GM12878 (cell line): Measurements from ENCODE around the gene CHRM2. TPM values are rescaled to one million over a fixed set of nuclear protein-coding genes. Genes with fewer than 3 reads are reported as not detected.

Experiments used
- ATAC-seq: fragments of 200-7000 bp; cut with Tn5 transposase; 3 replicates; pipeline ENCODE4 v1.9.1; 2020; ENCODE audit warnings: mild to moderate bottlenecking, moderate library complexity
- BruUV-seq: library from RNA; stranded (reverse); fragments of 400-500 nt; replicated peaks from 2 replicates; lab custom pipeline; 2021; lab: Mats Ljungman, UMichigan
- CTCF ChIA-PET: fragments of 300-600 bp; sonication (Branson Sonifier 250); formaldehyde crosslinking; extraction: SDS; loops from one replicate; lab custom pipeline; 2021; ENCODE audit warnings: inconsistent platforms; lab: Yijun Ruan, JAX
- POLR2A ChIA-PET: fragments of 350-600 bp; formaldehyde crosslinking; extraction: SDS; loops from one replicate; lab custom pipeline; 2021; ENCODE audit warnings: inconsistent platforms; lab: Charles Lee
- RAD21 ChIA-PET: fragments of 300-600 bp; sonication (Branson Sonifier 250); formaldehyde crosslinking; loops from one replicate; lab custom pipeline; 2023; ENCODE audit warnings: antibody characterized with exemption; ENCODE audit not compliant: unreplicated experiment; lab: Charles Lee
- SMC1A ChIA-PET: fragments of 300-600 bp; sonication (Branson Sonifier 250); formaldehyde crosslinking; loops from one replicate; lab custom pipeline; 2023; ENCODE audit not compliant: unreplicated experiment, uncharacterized antibody; lab: Charles Lee
- DNase-seq: peaks from one replicate; pipeline ENCODE4 v3.0.0-alpha.2; 2011; ENCODE audit warnings: low read depth, low spot score
- FAIRE-seq: peaks from 3 replicates; lab custom pipeline; 2011; peaks lifted over from hg19 to GRCh38; lab: Jason Lieb, UNC
- H2AFZ ChIP-seq: 2 replicates; pipeline ENCODE4 v1.6.0; 2011; ENCODE audit warnings: low read depth, low read length, control low read depth; ENCODE audit not compliant: control insufficient read depth
- H3K27ac ChIP-seq: 2 replicates; pipeline ENCODE4 v1.5.1; 2011; ENCODE audit warnings: control low read depth; ENCODE audit not compliant: control insufficient read depth, insufficient read depth
- H3K27me3 ChIP-seq, 2 experiments: replicated peaks in 1 of 2; 2 replicates each; pipeline versions ENCODE4 v1.6.0 to v1.6.1; 2011; ENCODE audit warnings: low read length in 1 of 2; ENCODE audit not compliant: control insufficient read depth in 2 of 2, insufficient read depth in 2 of 2
- H3K36me3 ChIP-seq, 2 experiments: 2 replicates each; pipeline ENCODE4 v1.5.1; 2011; ENCODE audit warnings: low read length in 1 of 2; ENCODE audit not compliant: control insufficient read depth in 2 of 2, insufficient read depth in 2 of 2
- H3K4me1 ChIP-seq: 2 replicates; pipeline ENCODE4 v1.6.1; 2011; ENCODE audit warnings: mild to moderate bottlenecking, low read length, moderate library complexity, mixed read lengths; ENCODE audit not compliant: control insufficient read depth, insufficient read depth
- H3K4me2 ChIP-seq: 2 replicates; pipeline ENCODE4 v1.6.0; 2011; ENCODE audit warnings: control low read depth; ENCODE audit not compliant: control insufficient read depth, insufficient read depth
- H3K4me3 ChIP-seq: fragments of 200-600 bp; sonication (generic); 2 replicates; pipeline ENCODE4 v1.5.1; 2016
- H3K79me2 ChIP-seq: 2 replicates; pipeline ENCODE4 v1.6.0; 2011; ENCODE audit warnings: low read length; ENCODE audit not compliant: control insufficient read depth, insufficient read depth
- H3K9ac ChIP-seq: 2 replicates; pipeline ENCODE4 v1.8.0; 2011; ENCODE audit warnings: low read length, control low read depth, mixed read lengths; ENCODE audit not compliant: control insufficient read depth, insufficient read depth
- H3K9me3 ChIP-seq: replicated peaks from 3 replicates; pipeline ENCODE4 v1.5.1; 2011; ENCODE audit warnings: mild to moderate bottlenecking, low read length; ENCODE audit not compliant: control insufficient read depth, insufficient read depth
- H4K20me1 ChIP-seq: 2 replicates; pipeline ENCODE4 v1.6.0; 2011; ENCODE audit not compliant: control insufficient read depth, insufficient read depth
- CTCF ChIP-seq, 3 experiments: IDR thresholded peaks in 2 of 3; conservative IDR thresholded peaks in 1 of 3; 2 replicates each; pipeline ENCODE4 v1.5.1; 2011; ENCODE audit warnings: low read depth in 3 of 3, low read length in 3 of 3, mild to moderate bottlenecking in 3 of 3, control low read depth in 2 of 3, moderate library complexity in 2 of 3, inconsistent platforms in 1 of 3, mixed read lengths in 1 of 3; ENCODE audit not compliant: control insufficient read depth in 2 of 3, insufficient read depth in 1 of 3; ENCODE audit errors: extremely low read depth in 1 of 3
- EGR1 ChIP-seq, 2 experiments: IDR thresholded peaks; 1 replicate in 1 of 2; 2 replicates in 1 of 2; pipeline ENCODE4 v1.6.1; 2011 to 2012; ENCODE audit warnings: low read depth in 2 of 2, low read length in 2 of 2, borderline replicate concordance in 1 of 2, mild to moderate bottlenecking in 1 of 2, moderate library complexity in 1 of 2
- HCFC1 ChIP-seq: fragments of 150-350 bp; IDR thresholded peaks from 2 replicates; pipeline ENCODE4 v1.6.1; 2014; ENCODE audit warnings: low read length
- HDGF ChIP-seq: fragments of 450-650 bp; IDR thresholded peaks from 2 replicates; pipeline ENCODE4 v1.6.1; 2016; ENCODE audit warnings: antibody characterized with exemption
- JUND ChIP-seq: IDR thresholded peaks from 2 replicates; pipeline ENCODE4 v1.6.1; 2012; ENCODE audit warnings: low read depth, mild to moderate bottlenecking, low read length, improper control_type of control experiment, moderate library complexity
- NKRF ChIP-seq: fragments of 450-650 bp; conservative IDR thresholded peaks from 2 replicates; pipeline ENCODE4 v1.6.1; 2017; ENCODE audit warnings: mild to moderate bottlenecking, moderate library complexity
- PBX3 ChIP-seq: IDR thresholded peaks from 2 replicates; pipeline ENCODE4 v1.6.1; 2011; ENCODE audit warnings: mild to moderate bottlenecking, low read depth, low read length, moderate library complexity; ENCODE audit not compliant: insufficient replicate concordance
- SREBF1 ChIP-seq: IDR thresholded peaks from 2 replicates; pipeline ENCODE4 v1.6.1; 2012; ENCODE audit warnings: mild to moderate bottlenecking, low read length
- TARDBP ChIP-seq: IDR thresholded peaks from 2 replicates; pipeline ENCODE4 v1.6.1; 2016; ENCODE audit warnings: borderline replicate concordance
- TBL1XR1 ChIP-seq: IDR thresholded peaks from 2 replicates; pipeline ENCODE4 v1.6.1; 2012; ENCODE audit warnings: low read depth, low read length, improper control_type of control experiment
- ZBED1 ChIP-seq: IDR thresholded peaks from 2 replicates; pipeline ENCODE4 v1.6.1; 2016; ENCODE audit warnings: borderline replicate concordance
- ZNF274 ChIP-seq: IDR thresholded peaks from one replicate; pipeline ENCODE4 v1.8.0; 2011; ENCODE audit not compliant: insufficient read length, insufficient read depth
- ZNF592 ChIP-seq: fragments of 450-650 bp; IDR thresholded peaks from 2 replicates; pipeline ENCODE4 v1.6.1; 2017; ENCODE audit warnings: mild to moderate bottlenecking, moderate library complexity
- WGBS: methylation state at CpG from one replicate; pipeline ENCODE4 v1.1.6; 2016; ENCODE audit warnings: low lambda C conversion rate; ENCODE audit not compliant: insufficient replicate concordance, insufficient coverage; ENCODE audit errors: missing lambda C conversion rate; 5-methylcytosine and 5-hydroxymethylcytosine counted together
- in situ Hi-C: fragments of 300-500 bp; cut with MboI; formaldehyde crosslinking; loops from 9 replicates; pipeline ENCODE4 v1.14.3; 2018; ENCODE audit warnings: mixed read lengths
- intact Hi-C: fragments of 100-400 bp; cut with micrococcal nuclease; formaldehyde crosslinking; loops from one replicate; pipeline ENCODE4 v1.14.2; 2022; ENCODE audit not compliant: unreplicated experiment
- polyA plus RNA-seq, 11 experiments: library from polyadenylated mRNA; depleted of rRNA in 4 of 11; unstranded in 6 of 11; stranded (reverse) in 5 of 11; fragments of >200 nt; fragmentation: Nextera tagmentation in 4 of 11; fragmentation: Illumina TruSeq in 1 of 11; extraction: Ambion mirVana in 4 of 11; extraction: Trizol in 1 of 11; gene quantifications; 1 replicate in 1 of 11; 2 replicates in 10 of 11; pipeline versions ENCODE4 v1.2.1 to v1.2.3, GENCODE V29; 2011 to 2016; ENCODE audit warnings: inconsistent platforms in 2 of 11, missing spikeins in 2 of 11, low read depth in 1 of 11
- total RNA-seq, 4 experiments: library from RNA; depleted of rRNA in 3 of 4; stranded (reverse); fragments of >200 nt in 3 of 4; fragmentation: Illumina TruSeq in 1 of 4; extraction: Trizol in 1 of 4; gene quantifications; 2 replicates each; pipeline versions ENCODE4 v1.2.1 to v1.2.3, GENCODE V29; 2013 to 2021

Gene CHRM2
- total and polyA plus RNA-seq, 10 of the 15 experiments (the other 5 are each of a cell fraction or from before 2014, with no cell fraction given): 0.05 TPM; not detected in 9

- no peak for TF ChIP-seq TBL1XR1
- no peak for TF ChIP-seq SREBF1
- no peak for TF ChIP-seq ZNF592
- no peak for TF ChIP-seq NKRF
- no peak for TF ChIP-seq HCFC1
- no peak for TF ChIP-seq EGR1 (IDR thresholded peaks at IDR 0.05; ENCODE audit: borderline replicate concordance in 1 of 2, low read depth in 2 of 2, low read length in 2 of 2)
Measured at GRCh38 chr7:136865236-136865635, 3.2 kb upstream of the CHRM2 start (continued).

GRCh38 chr7:136865777-136866176, 2.7 kb upstream of the CHRM2 start:
- WGBS: 30% methylated on average over 2 of the region's 2 CpGs
- TF ChIP-seq ZBED1: no peak
- no peak for TF ChIP-seq HDGF
- TF ChIP-seq SREBF1: no peak
- no peak for TF ChIP-seq PBX3
- no peak for TF ChIP-seq TARDBP
- TF ChIP-seq CTCF (IDR thresholded peaks at IDR 0.05 in 2 of 3, conservative IDR thresholded peaks at IDR 0.05 in 1 of 3; ENCODE audit: control insufficient read depth in 2 of 3, extremely low read depth in 1 of 3, insufficient read depth in 1 of 3, low read depth in 3 of 3, low read length in 3 of 3): no peak
- TF ChIP-seq JUND: no peak
- no peak for TF ChIP-seq ZNF274

More at GRCh38 chr7:136865777-136866176, 2.7 kb upstream of the CHRM2 start:
- intact Hi-C loops (no loop called here), in situ Hi-C loops (no loop called here)
- SMC1A ChIA-PET: no interaction called here
- Histone ChIP-seq H3K4me2 (no peak overlapping the region), H3K36me3 (no peaks in the 10 kb centered on the region), H3K27ac (no peak overlapping the region), H2AFZ (no peak overlapping the region), H3K9ac (no peak overlapping the region), H4K20me1 (no peaks in the 10 kb centered on the region), H3K4me3 (no peak overlapping the region), H3K9me3 (no peaks in the 10 kb centered on the region), H3K27me3 (peaks cover 0 to 4% of the 10 kb centered on the region in 2 experiments; a peak in 2 of 4 replicates), H3K79me2 (no peaks in the 10 kb centered on the region), H3K4me1 (no peaks in the 10 kb centered on the region)
- POLR2A ChIA-PET: no interaction called here
- ATAC-seq (no peak), DNase-seq (no peak), FAIRE-seq (no peak)
- RAD21 ChIA-PET: no interaction called here
- CTCF ChIA-PET: interaction anchor here (0.5 kb wide), 1 partner anchor 956 kb away, joined by 3 read pairs; no protein-coding TSS in a partner anchor
- no TSS peak for BruUV-seq
